BLaER1 (cell line): ENCODE data around the gene GXYLT2.

Source experiments
- H3K27ac ChIP-seq: shearing (Covaris generic); formaldehyde crosslinking; 2 replicates; pipeline ENCODE4 v1.8.1; 2022
- H3K27me3 ChIP-seq: shearing (Covaris generic); formaldehyde crosslinking; 2 replicates; pipeline ENCODE4 v1.8.1; 2022
- H3K36me3 ChIP-seq: shearing (Covaris generic); formaldehyde crosslinking; 2 replicates; pipeline ENCODE4 v1.8.1; 2022
- H3K4me1 ChIP-seq: shearing (Covaris generic); formaldehyde crosslinking; 2 replicates; pipeline ENCODE4 v1.8.1; 2022
- H3K4me2 ChIP-seq: shearing (Covaris generic); formaldehyde crosslinking; 2 replicates; pipeline ENCODE4 v1.8.1; 2022
- H3K4me3 ChIP-seq: shearing (Covaris generic); formaldehyde crosslinking; 2 replicates; pipeline ENCODE4 v1.8.1; 2022
- H3K9ac ChIP-seq: shearing (Covaris generic); formaldehyde crosslinking; 2 replicates; pipeline ENCODE4 v1.8.1; 2022
- H3K9me3 ChIP-seq: shearing (Covaris generic); formaldehyde crosslinking; 2 replicates; pipeline ENCODE4 v1.8.1; 2022
- H4K20me1 ChIP-seq: shearing (Covaris generic); formaldehyde crosslinking; 2 replicates; pipeline ENCODE4 v1.8.1; 2022
- Cebpa-rat ChIP-seq: shearing (Covaris generic); IDR thresholded peaks from 2 replicates; pipeline ENCODE4 v1.8.1; 2022

GXYLT2 gene

GRCh38 chr3:72970942-72971341, 83.1 kb downstream of the GXYLT2 start:
- no peak overlapping the region for H3K4me2 ChIP-seq
- no peak overlapping the region for H3K9ac ChIP-seq
- no peaks in the 10 kb centered on the region for H3K4me1 ChIP-seq
- no peaks in the 10 kb centered on the region for H3K36me3 ChIP-seq
- no peak overlapping the region for H3K27ac ChIP-seq
- no peak for TF ChIP-seq Cebpa-rat
- no peak overlapping the region for H3K4me3 ChIP-seq
- no peaks in the 10 kb centered on the region for H4K20me1 ChIP-seq
- H3K27me3 ChIP-seq, result no peaks in the 10 kb centered on the region
- no peaks in the 10 kb centered on the region for H3K9me3 ChIP-seq

GRCh38 chr3:72972706-72973030, 84.8 kb downstream of the GXYLT2 start:
- no peaks in the 10 kb centered on the region for H3K27me3 ChIP-seq
- H4K20me1 ChIP-seq, result no peaks in the 10 kb centered on the region
- H3K9ac ChIP-seq, result no peak overlapping the region
- TF ChIP-seq Cebpa-rat, result no peak
- H3K27ac ChIP-seq, result no peak overlapping the region
- no peaks in the 10 kb centered on the region for H3K4me1 ChIP-seq
- H3K4me3 ChIP-seq, result no peak overlapping the region
- no peaks in the 10 kb centered on the region for H3K9me3 ChIP-seq
- no peaks in the 10 kb centered on the region for H3K36me3 ChIP-seq
- no peak overlapping the region for H3K4me2 ChIP-seq

- no peaks in the 10 kb centered on the region for H3K9me3 ChIP-seq
- H3K4me2 ChIP-seq, result no peak overlapping the region
- H3K9ac ChIP-seq, result no peak overlapping the region
- H3K4me3 ChIP-seq, result no peak overlapping the region
- H3K27ac ChIP-seq, result no peak overlapping the region
- H3K36me3 ChIP-seq, result no peaks in the 10 kb centered on the region
- no peaks in the 10 kb centered on the region for H4K20me1 ChIP-seq
- no peaks in the 10 kb centered on the region for H3K4me1 ChIP-seq
- no peaks in the 10 kb centered on the region for H3K27me3 ChIP-seq
- no peak for TF ChIP-seq Cebpa-rat
These were observed 85.3 kb downstream of the GXYLT2 start for GRCh38 chr3:72973031-72973723.

GRCh38 chr3:72973786-72974185, 85.9 kb downstream of the GXYLT2 start:
- H3K36me3 ChIP-seq, result no peaks in the 10 kb centered on the region

GRCh38 chr3:72974956-72975355, 87.1 kb downstream of the GXYLT2 start:
- Histone ChIP-seq H3K4me3 (no peak overlapping the region), H3K36me3 (no peaks in the 10 kb centered on the region), H3K9me3 (no peaks in the 10 kb centered on the region), H3K4me1 (no peaks in the 10 kb centered on the region), H3K27me3 (no peaks in the 10 kb centered on the region), H3K27ac (no peak overlapping the region), H3K4me2 (no peak overlapping the region), H3K9ac (no peak overlapping the region), H4K20me1 (no peaks in the 10 kb centered on the region)
- TF ChIP-seq Cebpa-rat, result no peak

More at GRCh38 chr3:72973786-72974185, 85.9 kb downstream of the GXYLT2 start:
- Histone ChIP-seq H3K4me2 (no peak overlapping the region), H3K27ac (no peak overlapping the region), H3K9ac (no peak overlapping the region), H3K4me1 (no peaks in the 10 kb centered on the region), H4K20me1 (no peaks in the 10 kb centered on the region), H3K9me3 (no peaks in the 10 kb centered on the region), H3K27me3 (no peaks in the 10 kb centered on the region), H3K4me3 (no peak overlapping the region)
- TF ChIP-seq Cebpa-rat, result no peak

GRCh38 chr3:72976281-72976741, 88.5 kb downstream of the GXYLT2 start:
- H3K4me2 ChIP-seq, result no peak overlapping the region
- no peaks in the 10 kb centered on the region for H4K20me1 ChIP-seq
- no peaks in the 10 kb centered on the region for H3K4me1 ChIP-seq
- no peaks in the 10 kb centered on the region for H3K27me3 ChIP-seq
- no peak for TF ChIP-seq Cebpa-rat
- no peaks in the 10 kb centered on the region for H3K9me3 ChIP-seq
- no peak overlapping the region for H3K4me3 ChIP-seq
- H3K9ac ChIP-seq, result no peak overlapping the region
- no peak overlapping the region for H3K27ac ChIP-seq
- H3K36me3 ChIP-seq, result no peaks in the 10 kb centered on the region

GRCh38 chr3:72977060-72977808, 89.4 kb downstream of the GXYLT2 start:
- H4K20me1 ChIP-seq, result no peaks in the 10 kb centered on the region
- no peak overlapping the region for H3K4me2 ChIP-seq
- H3K9me3 ChIP-seq, result no peaks in the 10 kb centered on the region
- H3K36me3 ChIP-seq, result no peaks in the 10 kb centered on the region
- no peak for TF ChIP-seq Cebpa-rat
- H3K27ac ChIP-seq, result no peak overlapping the region
- H3K4me1 ChIP-seq, result no peaks in the 10 kb centered on the region
- no peak overlapping the region for H3K4me3 ChIP-seq
- H3K27me3 ChIP-seq, result no peaks in the 10 kb centered on the region
- H3K9ac ChIP-seq, result no peak overlapping the region

- no peaks in the 10 kb centered on the region for H4K20me1 ChIP-seq
- no peaks in the 10 kb centered on the region for H3K36me3 ChIP-seq
- H3K4me3 ChIP-seq, result no peak overlapping the region
- TF ChIP-seq Cebpa-rat, result no peak
- no peaks in the 10 kb centered on the region for H3K27me3 ChIP-seq
- no peak overlapping the region for H3K9ac ChIP-seq
- peaks cover 20% of the 10 kb centered on the region for H3K9me3 ChIP-seq
- no peak overlapping the region for H3K4me2 ChIP-seq
- no peak overlapping the region for H3K27ac ChIP-seq
- H3K4me1 ChIP-seq, result no peaks in the 10 kb centered on the region
These were observed 94.9 kb downstream of the GXYLT2 start for GRCh38 chr3:72982609-72983366.

GRCh38 chr3:72985576-72985975, 97.7 kb downstream of the GXYLT2 start:
- no peaks in the 10 kb centered on the region for H4K20me1 ChIP-seq
- H3K36me3 ChIP-seq, result no peaks in the 10 kb centered on the region
- no peak overlapping the region for H3K9ac ChIP-seq
- H3K9me3 ChIP-seq, result peaks cover 20% of the 10 kb centered on the region
- H3K4me2 ChIP-seq, result no peak overlapping the region
- H3K27me3 ChIP-seq, result no peaks in the 10 kb centered on the region
- no peak overlapping the region for H3K4me3 ChIP-seq
- TF ChIP-seq Cebpa-rat, result no peak
- no peak overlapping the region for H3K27ac ChIP-seq
- H3K4me1 ChIP-seq, result no peaks in the 10 kb centered on the region
